HG03432 (cell line): Measurements from ENCODE around the gene PGGT1B.
"Not testable (repeated sequence)": the region's sequence is repeated elsewhere in the genome, so short reads cannot be mapped to it uniquely, and the experiment has no call there.

ENCODE experiments used
- ATAC-seq: cut with Tn5 transposase; IDR thresholded peaks from one replicate; pipeline ENCODE4 v1.9.1; 2021; ENCODE audit warnings: mild to moderate bottlenecking, moderate library complexity; ENCODE audit not compliant: unreplicated experiment

The PGGT1B gene

GRCh38 chr5:115262011-115262320 is 711 bp downstream of the PGGT1B start:
- peak; percentile 47 for ATAC-seq

GRCh38 chr5:115260248-115260647 is 2.4 kb downstream of the PGGT1B start:
- no peak for ATAC-seq

GRCh38 chr5:115257981-115258380 is 4.7 kb downstream of the PGGT1B start:
- ATAC-seq: no peak

GRCh38 chr5:115249379-115249778 is 13.3 kb downstream of the PGGT1B start:
- ATAC-seq: not testable (repeated sequence)

- ATAC-seq: peak; percentile 70
These were observed 16.2 kb downstream of the PGGT1B start for GRCh38 chr5:115246361-115246991.

GRCh38 chr5:115243412-115243811 is 19.3 kb downstream of the PGGT1B start:
- ATAC-seq: peak; percentile 83

- no peak for ATAC-seq
These were observed 20.6 kb downstream of the PGGT1B start for GRCh38 chr5:115241881-115242642.

- no peak for ATAC-seq
These were observed 25.6 kb downstream of the PGGT1B start for GRCh38 chr5:115237066-115237465.

GRCh38 chr5:115236599-115236998 is 26.1 kb downstream of the PGGT1B start:
- no peak for ATAC-seq

- no peak for ATAC-seq
These were observed 31.1 kb downstream of the PGGT1B start for GRCh38 chr5:115231598-115231997.

- no peak for ATAC-seq
These were observed 33.1 kb downstream of the PGGT1B start for GRCh38 chr5:115229606-115230005.

- ATAC-seq: no peak
These were observed 35.4 kb downstream of the PGGT1B start for GRCh38 chr5:115227281-115227680.

- no peak for ATAC-seq
These were observed 48.1 kb downstream of the PGGT1B start for GRCh38 chr5:115214541-115214940.

- ATAC-seq: peak; percentile 99
These were observed 53.4 kb downstream of the PGGT1B start for GRCh38 chr5:115209279-115209678.

- no peak for ATAC-seq
These were observed 59.7 kb downstream of the PGGT1B start for GRCh38 chr5:115202952-115203351.

- ATAC-seq: no peak
These were observed 66.5 kb downstream of the PGGT1B start for GRCh38 chr5:115196161-115196560.

GRCh38 chr5:115194676-115195075 is 68.0 kb downstream of the PGGT1B start:
- ATAC-seq: no peak

GRCh38 chr5:115193295-115193694 is 69.4 kb downstream of the PGGT1B start:
- ATAC-seq: no peak

- ATAC-seq: no peak
These were observed 70.6 kb downstream of the PGGT1B start for GRCh38 chr5:115192098-115192497.

GRCh38 chr5:115191474-115192031 is 71.1 kb downstream of the PGGT1B start:
- no peak for ATAC-seq

- ATAC-seq: no peak
These were observed 72.3 kb downstream of the PGGT1B start for GRCh38 chr5:115190388-115190787.

GRCh38 chr5:115189866-115190265 is 72.8 kb downstream of the PGGT1B start:
- no peak for ATAC-seq
